ENCODE measurements around the gene NEUROG1.

DNA sequence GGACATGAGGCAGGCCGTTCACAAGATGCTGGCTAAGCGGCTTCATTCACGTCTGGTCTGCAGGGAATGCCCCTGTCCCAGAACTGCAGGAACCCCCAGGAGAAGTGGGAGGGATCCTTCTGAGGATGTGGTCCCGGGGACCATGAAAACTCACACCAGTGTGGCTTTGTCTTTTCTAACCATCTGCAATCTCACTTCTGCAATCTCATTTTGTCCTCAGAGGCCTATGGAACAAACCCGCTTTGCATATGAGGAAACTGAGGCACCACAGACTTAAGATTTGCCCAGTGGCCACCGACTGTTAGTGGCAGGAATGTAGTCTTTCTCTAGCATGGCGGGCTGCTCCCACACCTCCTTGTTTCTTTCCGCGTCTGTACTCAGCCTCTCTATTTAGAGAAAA lies 36.1 kb upstream of the NEUROG1 start:
- TF ChIP-seq, protein P1, sequence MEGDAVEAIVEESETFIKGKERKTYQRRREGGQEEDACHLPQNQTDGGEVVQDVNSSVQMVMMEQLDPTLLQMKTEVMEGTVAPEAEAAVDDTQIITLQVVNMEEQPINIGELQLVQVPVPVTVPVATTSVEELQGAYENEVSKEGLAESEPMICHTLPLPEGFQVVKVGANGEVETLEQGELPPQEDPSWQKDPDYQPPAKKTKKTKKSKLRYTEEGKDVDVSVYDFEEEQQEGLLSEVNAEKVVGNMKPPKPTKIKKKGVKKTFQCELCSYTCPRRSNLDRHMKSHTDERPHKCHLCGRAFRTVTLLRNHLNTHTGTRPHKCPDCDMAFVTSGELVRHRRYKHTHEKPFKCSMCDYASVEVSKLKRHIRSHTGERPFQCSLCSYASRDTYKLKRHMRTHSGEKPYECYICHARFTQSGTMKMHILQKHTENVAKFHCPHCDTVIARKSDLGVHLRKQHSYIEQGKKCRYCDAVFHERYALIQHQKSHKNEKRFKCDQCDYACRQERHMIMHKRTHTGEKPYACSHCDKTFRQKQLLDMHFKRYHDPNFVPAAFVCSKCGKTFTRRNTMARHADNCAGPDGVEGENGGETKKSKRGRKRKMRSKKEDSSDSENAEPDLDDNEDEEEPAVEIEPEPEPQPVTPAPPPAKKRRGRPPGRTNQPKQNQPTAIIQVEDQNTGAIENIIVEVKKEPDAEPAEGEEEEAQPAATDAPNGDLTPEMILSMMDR (IDR thresholded peaks at IDR 0.05): no peak
- TF ChIP-seq POLR2A (IDR thresholded peaks at IDR 0.05): no peak

Data from thyroid gland (tissue), 4 donors.